IPS-18a (cell line): ENCODE results near the gene MYO5B.

Source experiments
- H3K27ac ChIP-seq: one replicate; pipeline ENCODE4 v1.5.1; 2013; ENCODE audit warnings: low read length
- H3K27me3 ChIP-seq: one replicate; pipeline ENCODE4 v1.6.1; 2013; ENCODE audit warnings: mild to moderate bottlenecking, low read length; ENCODE audit not compliant: control insufficient read depth, insufficient read depth
- H3K36me3 ChIP-seq: one replicate; pipeline ENCODE4 v1.6.1; 2013; ENCODE audit warnings: low read depth, low read length; ENCODE audit not compliant: control insufficient read depth
- H3K4me1 ChIP-seq: one replicate; pipeline ENCODE4 v1.6.1; 2013; ENCODE audit warnings: low read depth, low read length; ENCODE audit not compliant: control insufficient read depth
- H3K4me3 ChIP-seq: one replicate; pipeline ENCODE4 v1.5.1; 2013; ENCODE audit warnings: low read length
- H3K9ac ChIP-seq: one replicate; pipeline ENCODE4 v1.6.1; 2013; ENCODE audit warnings: mild to moderate bottlenecking, low read length, moderate library complexity
- H3K9me3 ChIP-seq: one replicate; pipeline ENCODE4 v1.6.1; 2013; ENCODE audit warnings: low read depth, low read length; ENCODE audit not compliant: control insufficient read depth

MYO5B gene

DNA sequence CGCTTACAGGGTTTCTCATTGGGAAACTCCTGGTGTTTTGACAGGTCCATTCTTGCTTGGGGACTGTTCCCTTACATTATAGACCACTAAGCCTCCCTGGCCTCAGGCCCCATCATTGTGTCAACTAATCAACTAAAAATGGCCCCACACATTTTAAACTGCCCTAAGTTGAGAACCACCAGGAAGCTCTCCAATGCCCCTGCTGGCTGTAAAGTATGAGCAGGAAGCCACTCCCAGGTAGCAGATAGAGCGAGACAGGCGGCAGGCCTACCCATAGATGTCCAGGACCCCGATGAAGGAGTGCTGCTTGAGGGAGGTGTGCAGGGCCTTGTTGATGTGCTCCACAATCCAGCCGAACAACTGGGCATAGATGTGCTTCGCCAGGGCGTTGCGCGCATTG lies 220.9 kb downstream of the MYO5B start:
- Histone ChIP-seq H3K4me3 (no peak overlapping the region), H3K9ac (no peak overlapping the region), H3K4me1 (no peaks in the 10 kb centered on the region), H3K27ac (no peak overlapping the region), H3K9me3 (no peaks in the 10 kb centered on the region), H3K27me3 (no peaks in the 10 kb centered on the region), H3K36me3 (no peaks in the 10 kb centered on the region)

DNA sequence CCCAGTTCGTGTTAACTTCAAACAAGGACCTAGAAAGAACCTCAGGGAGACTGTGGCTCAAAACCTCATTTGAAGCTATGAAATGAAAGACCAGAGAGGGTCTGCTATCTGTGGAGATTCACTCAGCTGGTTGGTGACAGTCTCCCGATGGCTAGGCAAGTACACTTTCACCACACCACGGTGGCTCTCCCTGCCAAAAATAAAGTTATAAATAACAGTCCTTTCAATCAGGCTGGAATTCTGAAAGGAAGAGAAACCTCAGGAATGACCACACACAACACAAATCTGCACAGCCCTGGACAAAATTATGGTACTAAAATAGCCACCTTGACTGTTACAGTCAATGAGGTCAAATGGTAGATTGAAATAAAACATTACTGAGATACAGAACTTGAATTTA lies 221.4 kb downstream of the MYO5B start:
- H3K36me3 ChIP-seq: no peaks in the 10 kb centered on the region

DNA sequence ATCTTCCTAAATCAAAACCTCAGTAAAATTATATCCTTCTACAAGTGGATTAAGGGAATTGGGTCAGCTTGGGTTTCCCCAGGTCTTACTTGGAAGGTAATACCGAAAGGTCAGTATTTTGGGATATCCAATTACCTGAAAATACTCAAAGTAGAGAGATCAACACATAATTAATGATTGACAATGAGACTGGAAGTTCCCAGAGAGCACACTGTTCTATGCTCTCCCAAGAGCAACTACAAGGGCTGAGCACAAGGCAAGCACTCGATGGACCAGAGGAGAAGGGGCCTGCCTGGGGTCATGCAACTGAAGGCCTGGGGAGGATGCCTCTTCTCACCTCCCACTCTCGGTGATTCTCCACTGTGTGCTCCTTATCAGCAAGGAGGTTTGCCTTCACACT lies 222.4 kb downstream of the MYO5B start:
- H3K4me3 ChIP-seq: no peak overlapping the region
- H3K9ac ChIP-seq: no peak overlapping the region
- H3K4me1 ChIP-seq: no peaks in the 10 kb centered on the region
- no peaks in the 10 kb centered on the region for H3K9me3 ChIP-seq
- H3K27ac ChIP-seq: no peak overlapping the region
- no peaks in the 10 kb centered on the region for H3K36me3 ChIP-seq
- H3K27me3 ChIP-seq: no peaks in the 10 kb centered on the region

More for the DNA sequence above, 221.4 kb downstream of the MYO5B start:
- H3K27me3 ChIP-seq: no peaks in the 10 kb centered on the region
- H3K9me3 ChIP-seq: no peaks in the 10 kb centered on the region
- no peak overlapping the region for H3K27ac ChIP-seq
- no peak overlapping the region for H3K9ac ChIP-seq
- H3K4me3 ChIP-seq: no peak overlapping the region
- no peaks in the 10 kb centered on the region for H3K4me1 ChIP-seq

DNA sequence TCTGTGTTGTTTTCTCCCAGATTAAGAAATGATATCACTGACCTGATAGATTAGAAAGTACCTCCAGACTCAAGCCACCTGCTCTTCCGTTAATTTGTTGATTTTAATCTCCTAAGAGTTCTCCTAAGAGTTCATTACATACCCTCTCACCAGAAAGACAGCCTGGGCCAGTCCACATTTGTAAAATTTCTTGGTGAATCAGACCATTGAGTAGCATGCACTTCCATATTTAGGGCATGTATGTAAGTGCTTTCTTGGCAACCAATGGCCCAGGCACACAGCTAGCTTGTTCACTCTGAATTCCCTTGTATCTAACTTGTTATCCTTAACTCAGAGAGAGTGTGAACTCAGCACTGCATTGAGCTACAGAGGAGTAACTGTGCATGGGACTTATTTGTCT lies 223.5 kb downstream of the MYO5B start:
- no peak overlapping the region for H3K9ac ChIP-seq
- H3K4me1 ChIP-seq: no peaks in the 10 kb centered on the region
- H3K27ac ChIP-seq: no peak overlapping the region
- H3K27me3 ChIP-seq: no peaks in the 10 kb centered on the region
- no peaks in the 10 kb centered on the region for H3K36me3 ChIP-seq
- H3K9me3 ChIP-seq: no peaks in the 10 kb centered on the region
- no peak overlapping the region for H3K4me3 ChIP-seq

DNA sequence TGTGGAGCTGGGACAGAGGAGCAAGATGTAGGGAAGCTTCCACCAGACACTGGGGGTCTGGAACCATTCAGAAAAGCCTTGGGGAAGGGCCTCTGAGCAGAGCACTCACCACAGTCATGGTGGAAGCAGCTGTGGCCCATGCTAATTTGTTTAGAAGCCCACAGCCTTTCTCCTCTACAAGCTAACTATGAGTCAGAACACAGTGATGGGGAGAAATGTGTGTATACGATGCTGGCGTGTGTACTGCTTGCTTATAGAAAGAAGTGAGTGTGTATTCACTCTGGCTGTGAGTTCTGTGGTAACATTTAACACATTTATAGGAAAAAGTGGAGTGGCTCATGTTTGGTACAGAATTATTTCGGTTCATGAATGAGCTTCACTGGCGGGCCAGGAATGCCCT lies 224.6 kb downstream of the MYO5B start:
- Histone ChIP-seq H3K4me1 (no peaks in the 10 kb centered on the region), H3K27me3 (no peaks in the 10 kb centered on the region), H3K9ac (no peak overlapping the region)

DNA sequence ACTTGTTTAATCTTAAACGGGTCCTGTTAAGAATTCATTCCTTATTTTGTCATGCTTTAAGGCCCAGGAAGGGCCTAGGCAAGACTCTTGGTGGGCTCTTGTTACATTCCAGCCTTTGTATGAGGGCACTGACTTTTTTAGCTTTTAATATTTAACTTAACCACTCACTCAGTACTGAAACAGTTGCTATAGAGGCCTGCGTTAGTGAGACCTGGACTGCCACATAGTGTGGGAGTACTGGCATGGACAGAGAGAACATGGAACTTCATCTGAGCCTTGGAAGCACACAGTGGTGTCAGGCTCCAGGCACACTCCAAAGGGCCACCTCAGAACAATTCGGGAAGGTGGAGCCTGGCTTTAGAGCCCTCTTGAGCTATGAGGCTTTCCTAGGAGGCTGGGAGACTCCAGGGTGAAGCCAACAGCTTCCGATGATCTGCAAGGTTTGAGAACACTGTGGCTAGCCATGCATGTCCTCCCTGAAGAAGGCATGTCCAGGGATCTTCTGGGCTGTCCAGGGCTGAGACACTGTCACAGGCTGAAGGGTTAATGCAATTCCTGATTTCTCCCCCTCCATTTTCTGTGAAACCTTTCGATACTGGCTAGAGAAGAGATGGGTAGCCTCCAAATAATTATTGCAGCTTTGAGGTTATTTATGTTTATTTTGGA lies 226.2 kb downstream of the MYO5B start:
- no peak overlapping the region for H3K9ac ChIP-seq

More for the DNA sequence above, 224.6 kb downstream of the MYO5B start:
- Histone ChIP-seq H3K36me3 (no peaks in the 10 kb centered on the region), H3K9me3 (no peaks in the 10 kb centered on the region), H3K27ac (no peak overlapping the region), H3K4me3 (no peak overlapping the region)

DNA sequence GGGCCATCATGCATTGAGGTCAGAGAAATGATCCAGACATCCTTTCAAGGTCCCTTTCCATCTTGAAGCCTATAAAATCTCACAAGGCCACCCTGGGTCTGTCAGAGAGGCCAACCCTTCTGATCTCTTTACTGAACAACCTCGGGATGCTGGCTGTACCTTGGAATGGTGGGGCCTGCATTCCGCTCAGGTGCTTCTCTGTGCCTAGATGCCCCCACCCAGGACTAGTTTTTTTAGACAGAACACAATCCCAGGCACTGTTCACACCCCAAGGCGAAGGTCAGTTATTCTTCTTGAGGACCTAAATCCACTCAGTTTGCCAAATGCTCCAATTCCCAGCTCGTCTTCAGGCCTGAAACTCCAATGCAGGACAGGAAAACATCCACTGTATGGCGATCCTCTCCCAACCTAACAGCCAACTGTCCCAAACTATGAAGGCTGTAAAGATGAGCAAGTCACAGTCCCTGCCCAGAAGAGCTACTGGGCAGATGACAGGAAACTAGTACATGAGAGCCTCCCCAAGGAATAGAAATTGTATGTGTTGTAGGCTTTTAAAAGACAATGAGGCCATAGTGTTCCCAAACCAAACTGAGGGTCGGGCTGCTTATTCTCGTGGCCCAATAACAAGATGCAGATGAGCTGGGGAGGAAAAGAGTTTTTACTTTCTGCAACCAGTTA lies 227.2 kb downstream of the MYO5B start:
- H3K4me3 ChIP-seq: no peak overlapping the region

More for the DNA sequence above, 226.2 kb downstream of the MYO5B start:
- H3K27me3 ChIP-seq: no peaks in the 10 kb centered on the region
- no peaks in the 10 kb centered on the region for H3K9me3 ChIP-seq
- H3K27ac ChIP-seq: no peak overlapping the region
- no peaks in the 10 kb centered on the region for H3K36me3 ChIP-seq
- no peaks in the 10 kb centered on the region for H3K4me1 ChIP-seq
- no peak overlapping the region for H3K4me3 ChIP-seq

DNA sequence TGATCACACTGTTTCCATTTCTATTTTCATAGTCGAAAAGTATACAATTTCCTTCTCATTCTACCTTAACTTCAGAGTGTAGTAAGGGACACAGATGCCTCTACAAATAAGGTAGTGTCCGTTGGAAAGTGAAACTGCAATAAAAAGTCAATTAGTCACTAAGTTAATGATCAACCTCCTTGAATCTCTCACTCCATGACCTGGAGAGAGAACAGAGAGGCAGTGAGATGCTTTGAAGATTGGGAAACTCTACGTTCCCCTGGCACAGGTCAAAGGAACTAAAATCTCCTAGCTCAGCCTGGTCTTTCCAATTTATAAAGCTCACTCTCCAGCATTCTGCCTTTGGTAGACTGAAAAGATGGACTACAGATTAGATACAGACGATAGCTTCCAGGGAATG lies 227.8 kb downstream of the MYO5B start:
- Histone ChIP-seq H3K9ac (no peak overlapping the region), H3K4me1 (no peaks in the 10 kb centered on the region), H3K9me3 (no peaks in the 10 kb centered on the region), H3K36me3 (no peaks in the 10 kb centered on the region), H3K4me3 (no peak overlapping the region), H3K27ac (no peak overlapping the region), H3K27me3 (no peaks in the 10 kb centered on the region)

More for the DNA sequence above, 227.2 kb downstream of the MYO5B start:
- Histone ChIP-seq H3K9me3 (no peaks in the 10 kb centered on the region), H3K36me3 (no peaks in the 10 kb centered on the region), H3K9ac (no peak overlapping the region), H3K4me1 (no peaks in the 10 kb centered on the region), H3K27ac (no peak overlapping the region), H3K27me3 (no peaks in the 10 kb centered on the region)

DNA sequence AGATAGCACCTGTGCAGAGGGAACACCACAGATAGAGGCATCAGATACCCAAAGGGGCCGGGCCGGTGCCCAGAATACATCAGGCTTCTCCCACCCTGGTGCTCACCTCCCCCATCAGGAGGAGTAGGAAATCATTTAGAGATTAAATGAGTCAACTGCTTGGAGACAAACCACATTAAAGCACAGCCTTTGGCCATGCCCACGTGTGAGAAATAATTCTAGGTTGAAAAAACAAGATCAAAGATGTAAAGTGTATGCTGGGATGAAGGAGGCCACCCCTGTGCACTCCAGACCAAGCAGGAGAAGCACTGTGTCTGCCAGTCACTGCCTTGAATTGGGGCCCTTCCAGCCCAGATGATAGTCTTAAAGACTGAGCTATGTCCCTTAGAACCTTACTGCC lies 228.9 kb downstream of the MYO5B start:
- Histone ChIP-seq H3K27ac (no peak overlapping the region), H3K27me3 (no peaks in the 10 kb centered on the region), H3K9ac (no peak overlapping the region), H3K4me3 (no peak overlapping the region), H3K4me1 (no peaks in the 10 kb centered on the region), H3K9me3 (no peaks in the 10 kb centered on the region), H3K36me3 (no peaks in the 10 kb centered on the region)

DNA sequence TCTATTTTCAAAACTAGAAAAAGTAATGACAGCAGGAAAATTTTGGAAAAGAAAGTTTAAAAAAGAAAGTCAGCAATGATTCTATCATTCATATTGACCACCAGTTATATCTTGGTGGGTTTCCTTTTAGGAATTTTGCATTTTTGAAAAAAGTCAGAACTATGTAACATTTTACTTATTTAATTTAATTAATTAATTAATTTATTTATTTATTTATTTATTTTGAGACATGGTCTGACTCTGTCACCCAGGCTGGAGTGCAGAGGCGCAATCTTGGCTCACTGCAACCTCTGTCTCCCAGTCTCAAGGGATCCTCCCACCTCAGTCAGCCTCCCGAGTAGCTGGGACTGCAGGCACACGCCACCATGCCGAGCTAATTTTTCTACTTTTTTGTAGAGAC lies 231.7 kb downstream of the MYO5B start:
- no peaks in the 10 kb centered on the region for H3K4me1 ChIP-seq
- no peaks in the 10 kb centered on the region for H3K9me3 ChIP-seq
- H3K9ac ChIP-seq: no peak overlapping the region
- H3K36me3 ChIP-seq: no peaks in the 10 kb centered on the region
- H3K4me3 ChIP-seq: no peak overlapping the region
- H3K27ac ChIP-seq: no peak overlapping the region
- H3K27me3 ChIP-seq: no peaks in the 10 kb centered on the region

DNA sequence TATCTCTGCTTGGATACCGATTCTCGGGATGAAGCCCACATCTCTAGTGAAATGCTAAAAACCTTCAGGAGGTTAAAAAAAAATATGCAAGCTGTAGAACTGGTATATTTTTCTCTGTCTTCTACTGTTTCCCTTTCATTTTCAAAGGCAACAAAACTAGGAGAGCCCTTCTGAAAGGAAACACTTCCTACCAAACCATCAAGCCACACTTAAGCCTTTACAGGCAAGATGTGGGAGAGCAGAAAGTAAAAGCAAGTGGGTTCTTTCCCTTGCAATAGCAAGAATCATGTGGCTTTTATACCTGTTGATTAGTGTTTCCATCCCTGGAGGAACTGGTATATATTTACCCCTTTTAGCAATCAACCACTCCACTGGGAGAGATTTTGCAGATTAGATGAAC lies 233.7 kb downstream of the MYO5B start:
- Histone ChIP-seq H3K9me3 (no peaks in the 10 kb centered on the region), H3K9ac (no peak overlapping the region), H3K4me3 (no peak overlapping the region), H3K27ac (no peak overlapping the region), H3K36me3 (no peaks in the 10 kb centered on the region), H3K4me1 (no peaks in the 10 kb centered on the region), H3K27me3 (no peaks in the 10 kb centered on the region)

DNA sequence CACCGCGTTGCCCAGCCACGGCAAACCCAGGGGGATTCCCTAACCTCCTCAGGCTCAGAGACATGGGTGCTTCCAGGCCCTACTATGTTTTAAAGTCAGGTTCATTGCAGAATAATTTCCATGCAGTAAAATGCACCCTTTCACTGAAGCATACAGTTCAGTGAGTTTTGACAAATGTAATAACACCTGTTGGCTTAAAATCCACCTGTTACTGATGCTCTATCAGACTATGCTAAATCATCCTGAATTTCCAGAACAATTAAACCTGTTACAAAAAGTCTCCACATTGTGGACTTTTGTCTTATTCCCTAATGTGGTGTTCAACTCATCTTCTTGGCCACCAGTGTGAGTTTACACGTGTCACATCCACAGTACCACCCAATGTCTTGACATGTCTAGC lies 234.6 kb downstream of the MYO5B start:
- Histone ChIP-seq H3K36me3 (no peaks in the 10 kb centered on the region), H3K4me1 (no peaks in the 10 kb centered on the region), H3K4me3 (no peak overlapping the region), H3K27me3 (no peaks in the 10 kb centered on the region), H3K9me3 (no peaks in the 10 kb centered on the region), H3K27ac (no peak overlapping the region), H3K9ac (no peak overlapping the region)
